ENCODE data around the gene RDM1.

Gene RDM1

GRCh38 chr17:35932586-35932985, 2.0 kb upstream of the RDM1 start:
- no peak for FAIRE-seq

GRCh38 chr17:35931794-35932425, 1.3 kb upstream of the RDM1 start:
- no peak for FAIRE-seq

GRCh38 chr17:35927714-35928113, 2.9 kb downstream of the RDM1 start:
- no peak for FAIRE-seq

- FAIRE-seq: no peak
Observed at GRCh38 chr17:35923609-35924114, 6.9 kb downstream of the RDM1 start.

- FAIRE-seq: no peak
Observed at GRCh38 chr17:35920229-35920628, 10.3 kb downstream of the RDM1 start.

- FAIRE-seq: no peak
Observed at GRCh38 chr17:35918665-35919064, 11.9 kb downstream of the RDM1 start.

GRCh38 chr17:35917519-35918213, 12.9 kb downstream of the RDM1 start:
- FAIRE-seq: no peak

GRCh38 chr17:35915153-35915964, 15.2 kb downstream of the RDM1 start:
- FAIRE-seq: no peak

- FAIRE-seq: no peak
Observed at GRCh38 chr17:35914354-35914753, 16.2 kb downstream of the RDM1 start.

GRCh38 chr17:35913609-35914008, 17.0 kb downstream of the RDM1 start:
- no peak for FAIRE-seq

GRCh38 chr17:35912942-35913341, 17.6 kb downstream of the RDM1 start:
- FAIRE-seq: no peak

GRCh38 chr17:35912339-35912912, 18.1 kb downstream of the RDM1 start:
- no peak for FAIRE-seq

- FAIRE-seq: no peak
Observed at GRCh38 chr17:35909408-35909807, 21.2 kb downstream of the RDM1 start.

GRCh38 chr17:35907691-35908090, 22.9 kb downstream of the RDM1 start:
- FAIRE-seq: no peak

GRCh38 chr17:35906926-35907637, 23.5 kb downstream of the RDM1 start:
- FAIRE-seq: no peak

GRCh38 chr17:35906191-35906925, 24.2 kb downstream of the RDM1 start:
- FAIRE-seq: no peak

GRCh38 chr17:35903451-35903850, 27.1 kb downstream of the RDM1 start:
- FAIRE-seq: no peak

GRCh38 chr17:35901631-35902175, 28.9 kb downstream of the RDM1 start:
- no peak for FAIRE-seq

GRCh38 chr17:35900708-35901480, 29.7 kb downstream of the RDM1 start:
- no peak for FAIRE-seq

- no peak for FAIRE-seq
Observed at GRCh38 chr17:35900280-35900679, 30.3 kb downstream of the RDM1 start.

Measured in G401.6 (cell line).